Stimulated activated CD8-positive, alpha-beta memory T cell treated with anti-CD3 and anti-CD28 coated beads, Interleukin-15, amount 100 ng/mL, for 48 hours (primary cell): ENCODE data around the gene TKT.

ENCODE experiments used
- DNase-seq, 2 donors: peaks; one replicate each; pipeline ENCODE4 v3.0.0-alpha.2; 2020; ENCODE audit warnings: low read depth in 2 of 2

The TKT gene

GRCh38 chr3:53198256-53198977, 57.4 kb downstream of the TKT start:
- DNase-seq = no peak

GRCh38 chr3:53196575-53197407, 59.0 kb downstream of the TKT start:
- DNase-seq = peak; percentile 24 to 26

GRCh38 chr3:53195602-53196574, 59.9 kb downstream of the TKT start:
- DNase-seq = peak; percentile 34 to 36

GRCh38 chr3:53195066-53195450, 60.8 kb downstream of the TKT start:
- DNase-seq = no peak

- no peak for DNase-seq
Observed at GRCh38 chr3:53194210-53195065, 61.4 kb downstream of the TKT start.

- no peak for DNase-seq
Observed at GRCh38 chr3:53193466-53194209, 62.2 kb downstream of the TKT start.

GRCh38 chr3:53192608-53193007, 63.2 kb downstream of the TKT start:
- DNase-seq = no peak

GRCh38 chr3:53191836-53192480, 63.9 kb downstream of the TKT start:
- no peak for DNase-seq

GRCh38 chr3:53190659-53191058, 65.2 kb downstream of the TKT start:
- DNase-seq = no peak

GRCh38 chr3:53189276-53189675, 66.5 kb downstream of the TKT start:
- DNase-seq = no peak

- DNase-seq = no peak
Observed at GRCh38 chr3:53188720-53189119, 67.1 kb downstream of the TKT start.

- DNase-seq = no peak
Observed at GRCh38 chr3:53188136-53188685, 67.6 kb downstream of the TKT start.

GRCh38 chr3:53187430-53187829, 68.4 kb downstream of the TKT start:
- DNase-seq = no peak

GRCh38 chr3:53186726-53187125, 69.1 kb downstream of the TKT start:
- DNase-seq = no peak

- no peak for DNase-seq
Observed at GRCh38 chr3:53185761-53186465, 69.9 kb downstream of the TKT start.

- no peak for DNase-seq
Observed at GRCh38 chr3:53184701-53185100, 71.1 kb downstream of the TKT start.

GRCh38 chr3:53183514-53183913, 72.3 kb downstream of the TKT start:
- no peak for DNase-seq

- DNase-seq = no peak
Observed at GRCh38 chr3:53182764-53183355, 73.0 kb downstream of the TKT start.
